HCT116 (cell line): Measurements from ENCODE around the gene PLVAP. TPM values are rescaled to one million over a fixed set of nuclear protein-coding genes. Genes with fewer than 3 reads are reported as not detected.

Experiments
- ATAC-seq: fragments of 200-7000 bp; cut with Tn5 transposase; 2 replicates; pipeline ENCODE4 v1.9.1; 2020; ENCODE audit warnings: mild to moderate bottlenecking, moderate library complexity
- BruUV-seq: library from RNA; stranded (reverse); fragments of 400-500 nt; replicated peaks from 2 replicates; lab custom pipeline; 2021; lab: Mats Ljungman, UMichigan
- CTCF ChIA-PET: fragments of 300-600 bp; sonication (Branson Sonifier 250); formaldehyde crosslinking; loops from one replicate; lab custom pipeline; 2021; ENCODE audit warnings: antibody characterized with exemption; lab: Charles Lee
- POLR2A ChIA-PET: fragments of 300-600, 350-600 bp; sonication (Branson Sonifier 250); formaldehyde crosslinking; loops from one replicate; lab custom pipeline; 2021; ENCODE audit warnings: antibody characterized with exemption; lab: Charles Lee
- RAD21 ChIA-PET, 2 experiments: fragments of 300-600 bp; sonication (Branson Sonifier 250); formaldehyde crosslinking; loops; one replicate each; lab custom pipeline; 2023; ENCODE audit warnings: low total read pairs in 2 of 2; ENCODE audit not compliant: uncharacterized antibody in 2 of 2, unreplicated experiment in 2 of 2, low non-redundant PET in 1 of 2; lab: Charles Lee
- DNase-seq: peaks from one replicate; pipeline ENCODE4 v3.0.0-alpha.2; 2010; ENCODE audit warnings: low read depth, low spot score
- H2AFZ ChIP-seq: fragments of 200-600 bp; shearing (Covaris generic), sonication (generic); 2 replicates; pipeline ENCODE4 v1.6.1; 2017; ENCODE audit warnings: low read depth, mixed run types, mixed read lengths, antibody characterized with exemption, low read length; ENCODE audit not compliant: poor library complexity, severe bottlenecking
- H3K27ac ChIP-seq: 2 replicates; pipeline ENCODE4 v1.5.1; 2012; ENCODE audit warnings: low read depth, low read length
- H3K27me3 ChIP-seq: fragments of 200-600 bp; sonication (generic); 2 replicates; pipeline ENCODE4 v1.6.1; 2016; ENCODE audit warnings: mixed run types, low read length, mixed read lengths; ENCODE audit not compliant: insufficient read depth
- H3K36me3 ChIP-seq, 2 experiments: fragments of 200-500 bp in 1 of 2; fragments of 200-600 bp in 1 of 2; sonication (Bioruptor generic) in 1 of 2; sonication (generic) in 1 of 2; 2 replicates each; pipeline versions ENCODE4 v1.5.1 to v1.6.1; 2014 to 2016; ENCODE audit warnings: low read length in 2 of 2, inconsistent platforms in 1 of 2, mixed read lengths in 1 of 2, mixed run types in 1 of 2; ENCODE audit not compliant: insufficient read depth in 2 of 2, control insufficient read depth in 1 of 2
- H3K4me1 ChIP-seq, 2 experiments: fragments of 200-600 bp in 1 of 2; sonication (generic) in 1 of 2; 2 replicates each; pipeline versions ENCODE4 v1.5.1 to v1.6.1; 2012 to 2017; ENCODE audit warnings: low read length in 2 of 2, inconsistent platforms in 1 of 2, mild to moderate bottlenecking in 1 of 2, mixed read lengths in 1 of 2, mixed run types in 1 of 2, moderate library complexity in 1 of 2; ENCODE audit not compliant: insufficient read depth in 2 of 2, control insufficient read depth in 1 of 2
- H3K4me2 ChIP-seq: fragments of 200-600 bp; sonication (generic); 2 replicates; pipeline ENCODE4 v1.6.1; 2017; ENCODE audit warnings: mixed run types, low read length, mixed read lengths
- H3K4me3 ChIP-seq, 2 experiments: fragments of 200-600 bp in 1 of 2; sonication (generic) in 1 of 2; replicated peaks in 1 of 2; 2 replicates each; pipeline ENCODE4 v1.5.1; 2011 to 2016; ENCODE audit warnings: low read length in 2 of 2, control low read depth in 1 of 2, low read depth in 1 of 2, mild to moderate bottlenecking in 1 of 2, mixed read lengths in 1 of 2, mixed run types in 1 of 2
- H3K79me2 ChIP-seq: fragments of 200-600 bp; sonication (generic); 2 replicates; pipeline ENCODE4 v1.6.1; 2017; ENCODE audit warnings: mild to moderate bottlenecking, mixed run types, low read length, moderate library complexity, mixed read lengths; ENCODE audit not compliant: insufficient read depth
- H3K9ac ChIP-seq: fragments of 200-600 bp; sonication (generic); 2 replicates; pipeline ENCODE4 v1.6.1; 2016; ENCODE audit warnings: low read length, mixed read lengths
- H3K9me2 ChIP-seq: fragments of 200-600 bp; sonication (generic), shearing (Covaris generic); 2 replicates; pipeline ENCODE4 v1.6.1; 2017; ENCODE audit warnings: mixed run types, mild to moderate bottlenecking, moderate library complexity; ENCODE audit not compliant: insufficient read depth
- H3K9me3 ChIP-seq, 2 experiments: fragments of 200-500 bp in 1 of 2; fragments of 200-600 bp in 1 of 2; sonication (Bioruptor generic) in 1 of 2; sonication (generic) in 1 of 2; 2 replicates each; pipeline ENCODE4 v1.6.1; 2014 to 2017; ENCODE audit warnings: low read length in 2 of 2, mixed read lengths in 2 of 2, inconsistent platforms in 1 of 2, low read depth in 1 of 2, mild to moderate bottlenecking in 1 of 2, mixed run types in 1 of 2, moderate library complexity in 1 of 2; ENCODE audit not compliant: control insufficient read depth in 1 of 2, insufficient read depth in 1 of 2
- H4K20me1 ChIP-seq: fragments of 200-600 bp; sonication (generic), shearing (Covaris generic); 2 replicates; pipeline ENCODE4 v1.6.1; 2017; ENCODE audit warnings: mixed run types, mild to moderate bottlenecking, moderate library complexity; ENCODE audit not compliant: insufficient read depth
- ELF1 ChIP-seq: IDR thresholded peaks from 2 replicates; pipeline ENCODE4 v1.6.1; 2012; ENCODE audit warnings: low read depth, borderline replicate concordance
- EZH2 ChIP-seq: fragments of 200-600 bp; sonication (generic); IDR thresholded peaks from 2 replicates; pipeline ENCODE4 v1.6.1; 2017; ENCODE audit warnings: antibody characterized with exemption, mixed run types
- POLR2A ChIP-seq: IDR thresholded peaks from 2 replicates; pipeline ENCODE4 v1.7.0; 2011; ENCODE audit warnings: borderline replicate concordance; ENCODE audit not compliant: insufficient read depth, insufficient read length; ENCODE audit errors: extremely low read depth
- POLR2AphosphoS5 ChIP-seq: IDR thresholded peaks from 2 replicates; pipeline ENCODE4 v1.6.1; 2011; ENCODE audit warnings: mild to moderate bottlenecking, low read depth, low read length, moderate library complexity
- RAD21 ChIP-seq: IDR thresholded peaks from 2 replicates; pipeline ENCODE4 v1.6.1; 2012; ENCODE audit warnings: low read depth, mild to moderate bottlenecking
- REST ChIP-seq: IDR thresholded peaks from 2 replicates; pipeline ENCODE4 v1.6.1; 2012; ENCODE audit warnings: low read depth
- SIN3A ChIP-seq: IDR thresholded peaks from 2 replicates; pipeline ENCODE4 v1.6.1; 2012; ENCODE audit warnings: low read depth
- SP1 ChIP-seq: IDR thresholded peaks from 2 replicates; pipeline ENCODE4 v1.6.1; 2012; ENCODE audit warnings: low read depth
- intact Hi-C: fragments of 100-400 bp; cut with micrococcal nuclease; formaldehyde crosslinking; loops from 2 replicates; pipeline ENCODE4 v1.10.0; 2022
- total RNA-seq: library from RNA; stranded (reverse); gene quantifications from one replicate; pipeline ENCODE4 v1.2.1, GENCODE V29; 2021; ENCODE audit not compliant: unreplicated experiment
- TF ChIP-seq, protein P1 (sequence below): IDR thresholded peaks from 2 replicates; pipeline ENCODE4 v1.6.1; 2012

The PLVAP gene
- total RNA-seq, 1 experiment from 2014 or later, result 0.47 TPM

DNA sequence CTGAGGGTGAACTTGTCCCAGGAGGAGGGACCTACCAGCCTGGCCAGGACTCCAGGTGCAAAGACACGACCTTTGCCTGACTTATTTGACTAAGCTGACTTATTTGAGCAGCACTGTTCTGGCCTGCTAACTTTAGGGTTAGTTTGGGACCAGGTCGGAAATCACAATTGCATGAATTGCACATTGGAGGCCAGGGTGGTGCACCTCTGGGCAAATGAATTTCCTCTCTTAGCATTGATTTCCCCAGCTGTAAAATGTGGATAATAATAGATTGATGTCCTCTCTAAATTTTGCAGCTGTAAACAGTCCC, 29.7 kb upstream of the PLVAP start:
- Histone ChIP-seq H4K20me1 (no peaks in the 10 kb centered on the region), H3K9ac (no peak overlapping the region), H3K27me3 (no peaks in the 10 kb centered on the region), H3K4me2 (no peak overlapping the region), H3K9me3 (no peaks in the 10 kb centered on the region), H3K79me2 (no peaks in the 10 kb centered on the region), H3K4me1 (peaks cover 4 to 34% of the 10 kb centered on the region in 2 experiments; a peak in 3 of 4 replicates), H3K27ac (no peak overlapping the region), H3K36me3 (no peaks in the 10 kb centered on the region), H3K9me2 (no peaks in the 10 kb centered on the region), H2AFZ (no peak overlapping the region), H3K4me3 (no peak overlapping the region)
- intact Hi-C loops, result no loop called here
- no TSS peak for BruUV-seq
- ATAC-seq (no peak), DNase-seq (no peak)
- ChIA-PET POLR2A (interaction anchor here (1.1 to 2.8 kb wide), 2 partner anchors 13 to 453 kb away, joined by 3 to 21 read pairs; partner anchors contain the start of genes MVB12A and RPL18A), RAD21 (no interaction called here), CTCF (interaction anchor here (0.6 kb wide), 1 partner anchor 19 kb away, joined by 3 read pairs; no protein-coding TSS in a partner anchor)
- TF ChIP-seq REST (no peak), SIN3A (no peak), SP1 (no peak), POLR2AphosphoS5 (no peak), ELF1 (no peak), POLR2A (no peak), EZH2 (no peak), RAD21 (no peak)
- TF ChIP-seq, protein P1, sequence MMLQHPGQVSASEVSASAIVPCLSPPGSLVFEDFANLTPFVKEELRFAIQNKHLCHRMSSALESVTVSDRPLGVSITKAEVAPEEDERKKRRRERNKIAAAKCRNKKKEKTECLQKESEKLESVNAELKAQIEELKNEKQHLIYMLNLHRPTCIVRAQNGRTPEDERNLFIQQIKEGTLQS, result no peak
